Colon (tissue), 2 donors: ENCODE data around the gene NUP85.
"Not testable (repeated sequence)": the region's sequence is repeated elsewhere in the genome, so short reads cannot be mapped to it uniquely, and the experiment has no call there.

ENCODE experiments used
- FAIRE-seq: peaks from 2 replicates; lab custom pipeline; 2012; peaks lifted over from hg19 to GRCh38; lab: Jason Lieb, UNC
- donor health status: control.
- donor health status: control.

Gene NUP85, protein sequence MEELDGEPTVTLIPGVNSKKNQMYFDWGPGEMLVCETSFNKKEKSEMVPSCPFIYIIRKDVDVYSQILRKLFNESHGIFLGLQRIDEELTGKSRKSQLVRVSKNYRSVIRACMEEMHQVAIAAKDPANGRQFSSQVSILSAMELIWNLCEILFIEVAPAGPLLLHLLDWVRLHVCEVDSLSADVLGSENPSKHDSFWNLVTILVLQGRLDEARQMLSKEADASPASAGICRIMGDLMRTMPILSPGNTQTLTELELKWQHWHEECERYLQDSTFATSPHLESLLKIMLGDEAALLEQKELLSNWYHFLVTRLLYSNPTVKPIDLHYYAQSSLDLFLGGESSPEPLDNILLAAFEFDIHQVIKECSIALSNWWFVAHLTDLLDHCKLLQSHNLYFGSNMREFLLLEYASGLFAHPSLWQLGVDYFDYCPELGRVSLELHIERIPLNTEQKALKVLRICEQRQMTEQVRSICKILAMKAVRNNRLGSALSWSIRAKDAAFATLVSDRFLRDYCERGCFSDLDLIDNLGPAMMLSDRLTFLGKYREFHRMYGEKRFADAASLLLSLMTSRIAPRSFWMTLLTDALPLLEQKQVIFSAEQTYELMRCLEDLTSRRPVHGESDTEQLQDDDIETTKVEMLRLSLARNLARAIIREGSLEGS

DNA sequence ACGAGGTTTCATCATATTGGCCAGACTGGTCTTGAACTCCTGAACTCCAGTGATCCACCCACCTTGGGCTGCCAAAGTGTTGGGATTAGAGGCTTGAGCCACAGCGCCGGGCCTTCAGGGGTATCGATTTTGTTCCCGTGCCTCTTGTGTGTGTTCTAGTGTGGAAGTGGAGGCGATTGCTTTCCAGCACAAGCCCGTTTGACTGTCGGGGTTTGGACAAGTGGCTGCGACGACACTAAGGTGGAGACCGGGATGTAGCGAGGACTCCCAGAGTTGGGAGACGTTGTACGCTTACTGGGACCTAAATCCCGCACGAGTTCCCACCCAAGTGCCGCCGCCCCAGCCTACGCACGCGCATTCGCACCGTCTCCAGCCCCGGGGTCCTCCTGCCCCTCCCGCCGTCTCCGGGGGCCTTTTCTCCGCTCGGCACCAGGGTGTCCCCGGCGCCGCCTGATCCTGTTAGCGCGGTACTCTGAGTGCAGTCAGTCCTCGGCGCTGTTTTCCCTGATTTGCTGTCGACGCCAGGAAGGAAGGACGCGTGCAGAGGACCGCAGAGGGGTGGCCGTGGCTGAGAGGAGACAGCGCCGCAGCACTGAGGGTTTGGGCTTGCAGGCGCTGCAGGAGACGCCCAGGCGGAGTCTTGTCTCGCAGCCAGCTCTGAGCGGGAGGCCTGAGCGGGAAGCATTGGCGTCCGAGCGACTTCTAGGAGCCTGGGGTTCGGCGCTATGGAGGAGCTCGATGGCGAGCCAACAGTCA lies at the start of gene NUP85:
Gene NUP85 (plus strand): TSS at position 643 of the 756 bp plus-strand sequence. CDS start 83 bp downstream, at position 726.
- no peak for FAIRE-seq

DNA sequence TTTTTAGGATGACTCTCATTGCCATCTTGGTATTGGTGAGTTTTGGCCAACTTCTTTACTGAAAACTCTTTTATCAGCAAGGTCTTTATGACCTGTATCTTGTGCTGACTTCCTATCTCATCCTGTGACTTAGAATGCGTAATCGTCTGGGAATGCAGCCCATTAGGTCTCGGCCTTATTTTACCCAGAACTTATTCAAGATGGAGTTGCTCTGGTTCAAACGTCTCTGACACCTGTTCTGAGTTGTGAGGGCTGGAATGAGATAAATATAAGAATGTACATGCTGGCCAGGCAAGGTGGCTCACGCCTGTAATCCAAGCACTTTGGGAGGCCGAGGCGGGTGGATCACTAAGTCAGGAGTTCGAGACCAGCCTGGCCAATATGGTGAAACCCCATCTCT lies 47.0 kb upstream of the NUP85 start:
- FAIRE-seq, result not testable (repeated sequence)

DNA sequence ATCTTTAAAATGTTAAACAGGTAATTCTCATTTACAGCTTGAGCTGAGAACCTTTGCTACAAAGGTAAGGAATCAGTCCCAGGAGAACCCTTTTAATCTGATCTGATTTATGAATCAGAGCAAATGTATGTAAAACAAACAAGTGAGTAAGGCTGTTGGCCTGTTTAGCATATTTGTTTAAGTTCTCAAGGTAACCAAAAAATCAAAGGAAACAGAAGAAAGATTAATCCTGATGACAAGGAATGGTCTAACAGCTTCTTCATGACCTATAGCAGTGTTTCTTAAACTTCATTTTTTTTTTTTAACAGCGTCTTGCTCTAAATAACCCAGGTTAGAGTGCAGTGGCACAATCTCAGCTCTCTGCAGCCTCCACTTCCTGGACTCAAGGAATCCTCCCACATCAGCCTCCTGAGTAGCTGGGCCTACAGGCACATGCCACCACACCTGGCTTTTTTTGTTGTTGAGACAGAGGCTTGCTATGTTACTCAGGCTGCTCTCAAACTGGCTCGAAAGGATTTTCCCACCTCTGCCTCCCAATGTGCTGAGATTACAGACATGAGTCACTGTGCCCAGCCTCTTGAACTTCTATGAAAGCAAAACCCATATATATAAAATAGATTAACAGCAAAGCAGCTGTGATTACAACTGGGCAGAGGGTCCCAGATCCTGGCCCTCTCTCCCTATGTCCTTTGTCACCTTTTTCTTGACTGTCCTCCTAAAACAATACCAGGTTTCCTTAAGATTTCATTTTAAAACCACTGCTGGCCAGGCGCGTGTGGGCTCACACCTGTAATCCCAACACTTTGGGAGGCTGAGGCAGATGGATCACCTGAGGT lies 46.1 kb upstream of the NUP85 start:
- no peak for FAIRE-seq

- FAIRE-seq, result no peak
Measured at GRCh38 chr17:75160211-75160610, 45.3 kb upstream of the NUP85 start.

DNA sequence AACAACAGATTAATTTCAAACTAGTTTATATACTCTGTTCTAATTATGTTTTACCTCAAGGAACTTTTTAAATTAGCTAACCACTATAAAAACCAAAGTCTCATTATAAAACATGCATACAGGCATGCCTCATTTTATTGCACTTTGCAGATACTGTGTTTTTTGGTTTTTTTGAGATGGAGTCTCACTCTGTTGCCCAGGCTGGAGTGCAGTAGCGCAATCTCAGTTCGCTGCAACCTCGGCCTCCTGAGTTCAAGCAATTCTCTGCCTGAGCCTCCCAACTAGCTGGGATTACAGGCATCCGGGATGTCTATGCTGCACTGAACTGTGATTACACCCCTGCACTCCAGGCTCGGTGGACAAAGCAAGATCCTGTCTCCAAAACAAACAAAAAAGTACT lies 42.4 kb upstream of the NUP85 start:
- FAIRE-seq, result no peak

DNA sequence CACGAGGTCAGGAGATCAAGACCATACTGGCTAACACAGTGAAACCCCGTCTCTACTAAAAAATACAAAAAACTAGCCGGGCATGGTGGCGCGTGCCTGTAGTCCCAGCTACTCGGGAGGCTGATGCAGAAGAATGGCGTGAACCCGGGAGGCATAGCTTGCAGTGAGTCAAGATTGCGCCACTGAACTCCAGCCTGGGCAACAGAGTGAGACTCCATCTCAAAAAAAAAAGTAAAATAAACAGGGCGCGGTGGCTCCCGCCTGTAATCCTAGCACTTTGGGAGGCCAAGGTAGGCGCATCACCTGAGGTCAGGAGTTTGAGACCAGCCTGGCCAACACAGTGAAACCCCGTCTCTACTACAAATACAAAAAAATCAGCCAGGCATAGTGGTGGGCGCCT lies 40.9 kb upstream of the NUP85 start:
- FAIRE-seq, result not testable (repeated sequence)

- no peak for FAIRE-seq
Measured at GRCh38 chr17:75168998-75169397, 36.5 kb upstream of the NUP85 start.

DNA sequence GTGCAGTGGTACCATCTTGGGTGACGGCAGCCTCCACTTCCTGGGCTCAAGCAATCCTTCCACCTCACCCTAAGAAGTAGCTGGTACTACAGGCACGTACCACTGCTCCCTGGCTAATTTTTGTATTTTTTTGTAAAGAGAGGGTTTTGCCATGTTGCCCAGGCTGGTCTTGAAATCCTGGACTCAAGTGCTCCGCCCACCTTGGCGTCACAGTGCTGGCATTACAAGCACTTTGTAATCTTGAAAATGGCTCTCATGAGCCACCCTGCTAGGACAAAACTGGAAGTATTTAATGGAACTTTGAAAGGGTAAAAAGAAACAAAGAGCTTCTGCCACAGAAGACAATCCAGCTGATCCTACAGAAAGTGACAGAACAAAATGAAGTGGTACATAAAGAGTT lies 32.0 kb upstream of the NUP85 start:
- no peak for FAIRE-seq

DNA sequence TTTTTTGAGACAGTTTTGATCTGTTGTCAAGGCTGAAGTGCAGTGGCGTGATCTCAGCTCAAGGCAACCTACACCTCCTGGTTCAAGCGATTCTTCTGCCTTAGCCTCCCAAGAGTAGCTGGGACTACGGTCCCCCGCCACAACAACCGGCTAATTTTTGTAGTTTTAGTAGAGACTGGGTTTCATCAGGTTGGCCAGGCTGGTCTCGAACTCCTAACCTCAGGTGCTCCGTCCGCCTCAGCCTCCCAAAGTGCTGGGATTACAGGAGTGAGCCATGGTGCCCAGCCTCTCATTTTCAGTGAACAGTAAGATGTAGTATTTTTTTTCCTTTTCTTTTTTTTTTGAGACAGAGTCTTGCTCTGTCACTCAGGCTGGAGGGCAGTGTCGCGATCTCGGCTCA lies 30.5 kb upstream of the NUP85 start:
- FAIRE-seq, result no peak

- no peak for FAIRE-seq
Measured at GRCh38 chr17:75176625-75177024, 28.9 kb upstream of the NUP85 start.

DNA sequence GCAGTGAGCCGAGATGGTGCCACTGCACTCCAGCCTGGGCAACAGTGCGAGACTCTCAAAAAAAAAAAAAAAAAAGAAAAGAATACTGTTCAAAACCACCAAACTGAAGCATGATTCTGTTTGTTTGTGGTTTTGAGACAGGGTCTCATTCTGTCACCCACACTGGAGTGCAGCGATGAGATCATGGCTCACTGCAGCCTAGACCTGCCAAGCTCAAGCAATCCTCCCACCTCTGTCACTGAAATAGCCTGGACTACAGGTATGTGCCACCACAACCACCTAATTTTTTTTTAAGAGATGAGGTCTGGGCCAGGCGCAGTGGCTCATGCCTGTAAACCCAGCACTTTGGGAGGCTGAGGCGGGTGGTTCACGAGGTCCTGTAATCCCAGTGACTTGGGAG lies 27.0 kb upstream of the NUP85 start:
- FAIRE-seq, result no peak

DNA sequence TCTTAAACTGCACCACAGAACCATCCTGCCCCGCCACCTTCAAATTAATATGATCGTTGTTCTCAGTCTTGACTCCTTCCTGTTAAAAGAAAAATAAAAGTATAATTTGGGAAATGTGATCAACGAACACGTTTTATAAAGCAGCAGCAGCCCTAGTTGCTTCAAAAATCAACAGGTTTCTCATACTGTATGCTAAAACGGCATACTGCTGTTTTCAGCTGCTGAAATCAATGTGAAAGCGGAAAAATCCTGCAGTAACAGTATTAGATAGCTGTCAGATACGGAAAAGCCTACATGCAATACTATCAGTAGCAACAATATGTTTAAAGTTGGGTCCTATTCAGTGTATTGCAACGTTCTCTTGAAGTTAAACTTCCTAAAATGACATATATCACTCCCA lies 24.4 kb upstream of the NUP85 start:
- no peak for FAIRE-seq

DNA sequence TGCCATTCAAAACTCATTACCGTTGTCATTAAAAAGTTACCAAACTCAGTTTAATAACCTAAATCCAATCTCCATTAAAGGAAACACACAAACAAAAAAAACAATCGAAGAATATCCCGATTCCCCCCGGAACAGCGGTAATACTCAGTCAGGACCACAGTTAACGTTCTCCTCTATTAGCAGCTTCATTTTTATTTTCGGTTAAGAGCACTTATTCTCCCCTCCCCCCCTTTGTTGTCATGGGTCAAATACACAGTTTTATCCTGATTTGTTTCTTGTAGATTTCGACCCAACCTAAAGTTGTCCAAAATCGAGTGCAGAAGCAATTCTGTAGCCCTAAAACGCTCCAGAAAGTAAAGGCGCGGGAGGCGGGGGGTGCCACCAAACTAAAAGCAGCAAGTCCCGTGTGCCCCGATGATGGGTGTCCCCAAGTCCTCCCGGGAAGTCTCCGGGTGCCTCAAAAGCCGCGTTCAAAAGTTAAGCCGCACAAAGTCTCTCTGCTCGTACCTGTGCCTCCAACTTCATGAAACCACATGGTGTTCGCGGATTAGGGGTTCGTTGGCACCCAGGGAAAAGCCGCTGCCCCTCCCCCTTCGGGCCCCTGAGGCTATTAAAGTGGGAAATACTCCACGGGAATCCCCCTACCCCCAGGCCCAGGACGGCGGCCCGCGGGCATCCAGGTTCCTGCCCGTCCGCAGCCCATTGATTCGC lies 23.7 kb upstream of the NUP85 start:
- FAIRE-seq, result no peak

DNA sequence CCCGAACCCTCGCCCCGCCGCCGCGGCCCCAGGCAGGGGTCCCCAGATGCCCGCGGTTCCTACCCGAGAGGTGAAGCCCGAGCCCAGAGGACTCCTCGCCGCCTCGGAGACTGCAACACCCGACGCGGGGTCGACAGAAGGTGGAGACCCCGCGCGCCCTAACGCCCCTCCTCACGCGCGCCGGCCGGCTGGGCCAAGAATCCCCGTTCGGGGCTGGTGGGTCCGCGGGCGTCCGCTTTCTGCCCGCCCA lies 23.2 kb upstream of the NUP85 start:
- no peak for FAIRE-seq

DNA sequence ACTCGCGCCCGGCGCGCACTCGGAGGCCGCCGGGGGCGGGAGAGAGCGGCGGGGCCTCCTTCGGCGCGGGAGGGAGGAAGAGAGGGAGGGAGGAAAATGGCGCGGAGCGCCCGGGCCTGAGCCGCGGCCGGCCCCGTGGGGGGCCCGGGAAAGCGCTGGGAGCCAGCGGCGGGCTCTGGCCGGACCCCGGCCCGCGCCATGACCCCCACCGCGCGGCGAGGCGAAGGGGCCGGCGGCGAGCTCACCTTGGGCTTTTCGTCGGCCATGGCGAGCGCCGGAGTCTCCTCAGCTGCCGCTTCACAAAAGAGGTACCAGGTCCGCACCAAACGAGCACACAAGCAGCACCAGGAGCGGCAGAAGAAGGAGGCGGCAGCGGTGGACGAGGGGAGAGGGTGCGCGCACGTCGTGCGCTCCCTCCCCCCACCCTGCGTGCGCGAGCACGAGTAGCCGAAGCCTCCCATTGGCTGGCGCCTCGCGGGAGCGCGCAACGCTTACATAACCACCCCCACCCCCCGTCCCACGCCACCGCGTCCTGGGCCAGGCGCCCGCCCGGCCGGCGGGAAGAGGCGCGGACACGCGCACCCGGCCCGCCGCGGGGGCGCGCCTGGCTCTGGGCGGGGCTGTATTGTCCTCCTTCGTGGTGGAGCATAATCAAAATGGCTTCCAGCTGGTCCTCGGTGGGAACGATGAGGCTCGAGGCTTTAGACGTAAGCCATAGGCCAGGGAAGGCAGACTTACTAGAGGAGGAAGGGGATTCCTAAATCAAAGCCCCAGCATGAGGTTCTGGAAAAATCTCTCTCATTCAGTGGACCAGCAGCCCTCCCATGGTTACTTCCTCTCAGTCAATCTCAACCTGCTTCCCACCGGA lies 22.7 kb upstream of the NUP85 start, which contains the start of gene SUMO2:
Gene SUMO2 (minus strand): TSS at position 391 of the 868 bp plus-strand sequence. CDS start 125 bp downstream, at position 266.
- FAIRE-seq, result no peak

GRCh38 chr17:75183999-75184884 lies 21.2 kb upstream of the NUP85 start:
- FAIRE-seq, result no peak

GRCh38 chr17:75188614-75189013 lies 16.9 kb upstream of the NUP85 start:
- FAIRE-seq, result no peak

GRCh38 chr17:75191584-75191983 lies 13.9 kb upstream of the NUP85 start:
- FAIRE-seq, result no peak

GRCh38 chr17:75194879-75195278 lies 10.6 kb upstream of the NUP85 start:
- no peak for FAIRE-seq
